T-helper 17 cell (primary cell): ENCODE results near the gene PHYKPL. TPM values are rescaled to one million over a fixed set of nuclear protein-coding genes. Genes with fewer than 3 reads are reported as not detected.

ENCODE experiments used
- ATAC-seq: fragments of 150-1000 bp; cut with Tn5 transposase; 2 replicates; pipeline ENCODE4 v1.10.0; 2021; ENCODE audit warnings: mild to moderate bottlenecking, moderate library complexity
- DNase-seq, 3 donors: peaks; one replicate each; pipeline versions ENCODE4 v3.0.0 to v3.0.0-alpha.2; 2020 to 2021
- H3K9me3 ChIP-seq: one replicate; pipeline ENCODE4 v1.7.0; 2013; ENCODE audit warnings: low read length, mild to moderate bottlenecking; ENCODE audit not compliant: control insufficient read depth, poor library complexity, severe bottlenecking
- H3K27ac Mint-ChIP-seq: one replicate; pipeline ENCODE4 v1.8.0; 2022; ENCODE audit warnings: mild to moderate bottlenecking, moderate library complexity, mixed read lengths
- H3K27me3 Mint-ChIP-seq: one replicate; pipeline ENCODE4 v1.8.0; 2022; ENCODE audit warnings: mixed read lengths
- H3K36me3 Mint-ChIP-seq: one replicate; pipeline ENCODE4 v1.8.0; 2022; ENCODE audit warnings: low read depth, mixed read lengths
- H3K4me1 Mint-ChIP-seq: one replicate; pipeline ENCODE4 v1.8.0; 2022; ENCODE audit warnings: mild to moderate bottlenecking, mixed read lengths
- H3K4me3 Mint-ChIP-seq: one replicate; pipeline ENCODE4 v1.8.0; 2022; ENCODE audit warnings: mild to moderate bottlenecking, moderate library complexity, mixed read lengths
- total RNA-seq, 4 donors: library from RNA in 2 of 4; stranded (reverse) in 2 of 4; gene quantifications; one replicate each; pipeline ENCODE4 v1.2.3 and lab custom pipeline; 2022 to 2026

Gene PHYKPL
- total RNA-seq, 2 donors from 2014 or later = 86.9 to 107 TPM

DNA sequence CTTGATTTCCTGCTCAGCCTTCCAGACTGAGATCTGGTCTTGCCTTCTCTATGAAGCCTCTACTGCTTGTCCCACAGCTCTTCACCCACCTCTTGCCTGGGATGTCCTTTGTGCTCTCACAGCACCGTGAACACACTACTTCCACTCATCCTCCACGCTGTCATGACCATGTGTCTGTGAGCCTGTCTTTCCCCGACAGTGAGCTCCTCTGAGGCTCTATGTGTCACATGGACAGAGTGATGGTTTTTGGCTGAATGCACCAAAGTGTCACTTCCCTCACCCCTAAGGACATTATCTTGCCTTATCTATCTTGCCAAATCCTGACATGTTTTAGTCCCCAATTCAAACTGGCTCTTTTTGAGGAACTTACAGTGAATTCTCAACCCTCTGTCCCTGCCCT, 11.3 kb downstream of the PHYKPL start:
- Mint-ChIP-seq H3K4me1 (peaks cover 31% of the 10 kb centered on the region), H3K27ac (peak overlapping the region; percentile 83), H3K4me3 (peak overlapping the region; percentile 56), H3K36me3 (peaks cover 10% of the 10 kb centered on the region), H3K27me3 (no peaks in the 10 kb centered on the region)
- no peaks in the 10 kb centered on the region for H3K9me3 ChIP-seq
- ATAC-seq (peak; percentile 30), DNase-seq (no peak)

DNA sequence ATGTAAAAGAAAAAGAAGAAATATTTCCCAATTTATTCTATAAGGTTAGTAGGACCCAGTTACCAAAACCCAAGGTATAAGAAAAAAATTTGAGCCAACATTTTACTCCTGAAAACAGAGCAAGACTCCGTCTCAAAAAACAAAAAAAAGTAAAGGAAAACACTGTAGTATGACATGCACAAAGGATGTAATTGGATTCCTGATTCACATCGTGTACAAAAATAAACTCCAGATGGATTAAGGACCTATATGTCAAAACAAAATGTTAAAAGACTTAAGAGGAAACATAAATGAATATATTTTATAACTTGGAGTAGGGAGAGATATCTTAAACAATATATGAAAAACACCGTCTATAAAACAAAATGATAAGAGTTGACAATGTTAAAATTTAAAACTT, 13.8 kb downstream of the PHYKPL start:
- peaks cover 9% of the 10 kb centered on the region for H3K36me3 Mint-ChIP-seq
- peak overlapping the region; percentile 43 for H3K27ac Mint-ChIP-seq
- peaks cover 33% of the 10 kb centered on the region for H3K4me1 Mint-ChIP-seq
- H3K4me3 Mint-ChIP-seq = no peak overlapping the region
- DNase-seq (no peak), ATAC-seq (no peak)
- no peaks in the 10 kb centered on the region for H3K9me3 ChIP-seq
- H3K27me3 Mint-ChIP-seq = no peaks in the 10 kb centered on the region

DNA sequence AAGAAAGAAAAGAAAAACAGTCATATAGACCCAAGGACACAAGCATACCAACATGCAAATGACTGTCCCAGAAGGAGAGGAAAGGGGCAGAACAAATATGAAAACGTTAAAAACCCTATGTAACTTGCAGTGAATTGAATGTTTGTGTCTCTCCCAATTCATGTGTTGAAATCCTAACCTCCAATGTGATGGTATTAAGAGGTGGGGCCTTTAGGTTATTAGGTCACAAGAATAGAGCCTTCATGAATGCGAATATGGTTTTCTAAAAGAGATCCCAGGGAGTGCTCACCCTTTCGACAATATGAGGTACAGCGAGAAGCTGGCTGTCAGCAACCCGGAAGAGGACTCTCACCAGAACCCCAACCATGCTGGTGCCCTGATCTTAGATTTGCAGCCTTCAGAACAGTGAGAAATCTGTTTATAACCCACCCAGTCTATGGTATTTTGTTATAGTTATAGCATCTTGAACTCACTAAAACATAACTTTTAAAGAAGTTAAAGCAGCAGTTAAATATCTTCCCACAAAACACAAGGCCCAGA, 14.3 kb downstream of the PHYKPL start:
- no peaks in the 10 kb centered on the region for H3K27me3 Mint-ChIP-seq
- no peak for DNase-seq
- peaks cover 35% of the 10 kb centered on the region for H3K4me1 Mint-ChIP-seq
- peak overlapping the region; percentile 43 for H3K27ac Mint-ChIP-seq
- H3K9me3 ChIP-seq = no peaks in the 10 kb centered on the region
- no peak for ATAC-seq
- H3K4me3 Mint-ChIP-seq = no peak overlapping the region
- peaks cover 9% of the 10 kb centered on the region for H3K36me3 Mint-ChIP-seq

DNA sequence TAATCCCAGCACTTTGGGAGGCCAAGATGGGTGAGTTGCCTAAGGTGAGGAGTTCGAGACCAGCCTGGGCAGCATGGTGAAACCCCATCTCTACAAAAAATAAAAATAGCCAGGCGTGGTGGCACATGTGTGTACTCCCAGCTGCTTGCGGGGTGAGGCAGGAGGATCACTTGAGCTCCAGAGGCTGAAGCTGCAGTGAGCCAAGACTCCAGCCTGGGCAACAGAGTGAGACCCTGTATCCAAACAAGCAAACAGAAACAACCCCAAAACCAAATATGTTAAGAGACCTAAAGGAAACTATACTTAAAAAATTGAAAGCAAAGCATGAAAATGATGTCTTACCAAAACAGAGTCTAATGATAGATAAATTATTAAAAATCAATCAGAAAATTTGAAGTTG, 15.8 kb downstream of the PHYKPL start:
- Mint-ChIP-seq H3K4me1 (peaks cover 31% of the 10 kb centered on the region), H3K27ac (peak overlapping the region; percentile 45), H3K4me3 (no peak overlapping the region), H3K27me3 (no peaks in the 10 kb centered on the region), H3K36me3 (peaks cover 8% of the 10 kb centered on the region)
- H3K9me3 ChIP-seq = no peaks in the 10 kb centered on the region
- no peak for ATAC-seq
- DNase-seq = no peak

DNA sequence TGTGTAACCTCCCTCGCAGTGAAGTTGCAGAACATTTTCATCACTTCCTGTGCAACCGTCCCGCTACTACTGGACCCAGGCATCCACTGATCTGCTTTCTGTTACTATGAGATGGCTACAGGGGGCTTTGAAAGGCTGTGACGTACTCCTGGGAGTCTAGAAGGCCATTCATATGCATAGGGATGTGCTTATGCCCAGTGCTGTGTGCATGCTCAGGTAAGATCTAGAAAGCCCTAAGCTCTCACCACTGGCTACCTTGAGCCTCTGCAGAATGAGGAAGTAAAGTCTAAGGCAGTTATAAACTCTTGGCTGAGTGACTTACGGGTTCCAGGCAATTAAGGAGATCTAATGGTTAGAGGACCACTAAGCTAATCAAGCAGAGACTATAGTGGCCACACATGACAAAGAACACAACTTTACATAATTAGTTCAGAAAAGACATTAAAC, 16.5 kb downstream of the PHYKPL start:
- Mint-ChIP-seq H3K36me3 (peaks cover 5% of the 10 kb centered on the region), H3K4me1 (peaks cover 25% of the 10 kb centered on the region), H3K27me3 (no peaks in the 10 kb centered on the region), H3K4me3 (no peak overlapping the region), H3K27ac (peak overlapping the region; percentile 45)
- DNase-seq = no peak
- ATAC-seq = no peak
- no peaks in the 10 kb centered on the region for H3K9me3 ChIP-seq

DNA sequence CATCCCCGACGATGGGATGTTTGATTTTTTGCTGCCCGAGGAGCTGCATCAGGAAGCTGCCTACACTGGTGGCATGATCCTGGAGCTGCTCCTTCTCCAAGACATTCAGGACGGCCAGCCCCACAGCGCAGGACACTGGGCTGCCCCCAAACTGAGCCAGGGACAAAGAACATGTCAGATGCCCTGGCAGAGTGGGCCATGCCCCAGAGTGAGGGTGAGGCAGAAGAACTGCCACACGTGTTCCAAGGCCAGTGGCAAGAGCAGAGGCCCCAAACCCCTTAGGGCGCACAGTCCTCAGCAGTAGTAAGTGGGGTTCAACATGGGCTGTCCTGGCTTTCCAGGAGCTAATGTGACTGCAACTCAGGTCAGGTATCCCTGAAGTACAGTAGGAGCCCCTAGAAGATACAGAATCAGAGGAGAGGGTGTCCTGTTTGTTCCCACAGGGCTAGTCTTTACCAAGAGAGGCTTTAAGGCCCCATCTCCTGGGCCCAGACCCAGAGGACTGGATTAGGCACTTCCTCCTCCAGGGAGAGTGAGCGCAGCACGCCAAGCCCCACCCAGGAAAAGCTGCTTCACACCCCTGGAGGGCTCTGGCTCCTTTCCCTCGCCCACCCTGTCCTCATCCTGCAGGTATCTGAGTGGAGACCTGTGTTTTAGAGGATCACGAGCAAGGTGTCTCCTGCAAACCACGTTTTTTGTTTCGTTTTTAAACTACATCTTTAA, 17.2 kb downstream of the PHYKPL start:
- peaks cover 18% of the 10 kb centered on the region for H3K4me1 Mint-ChIP-seq
- DNase-seq (no peak), ATAC-seq (no peak)
- H3K36me3 Mint-ChIP-seq = peaks cover 5% of the 10 kb centered on the region
- H3K9me3 ChIP-seq = no peaks in the 10 kb centered on the region
- H3K27me3 Mint-ChIP-seq = no peaks in the 10 kb centered on the region
- H3K27ac Mint-ChIP-seq = no peak overlapping the region
- no peak overlapping the region for H3K4me3 Mint-ChIP-seq

DNA sequence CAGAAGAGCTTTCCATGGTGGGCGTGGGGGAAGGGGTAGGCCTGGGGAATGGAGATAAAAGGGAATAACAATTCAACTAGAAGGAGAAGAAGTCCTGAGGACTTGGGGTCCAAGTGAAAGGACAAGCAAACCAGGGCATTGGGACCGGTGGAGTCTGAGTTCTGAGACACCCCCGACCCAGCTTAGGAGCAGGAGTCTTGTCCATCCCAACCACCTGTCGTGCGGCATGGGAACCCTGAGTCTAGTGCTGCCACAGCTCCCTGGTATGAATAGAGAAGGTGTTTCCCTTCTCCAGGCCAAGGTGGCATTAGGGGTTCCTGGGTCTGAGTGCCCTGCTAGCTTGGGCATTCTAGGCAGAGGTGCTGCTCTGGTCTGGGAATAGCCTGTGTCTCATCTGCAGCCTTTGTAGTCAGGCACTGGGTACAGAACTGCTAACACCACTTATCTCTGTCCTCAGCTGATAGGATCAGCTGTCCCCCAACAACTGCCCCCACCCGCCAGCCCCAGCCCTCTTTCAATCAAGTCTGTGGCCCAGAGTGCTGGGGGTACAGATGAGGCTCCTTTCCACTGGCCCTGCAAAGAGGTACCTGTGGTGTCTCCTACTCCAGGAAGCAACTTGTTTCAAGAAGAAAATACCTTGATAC, 18.3 kb downstream of the PHYKPL start:
- Mint-ChIP-seq H3K27ac (peak overlapping the region; percentile 81), H3K36me3 (peaks cover 5% of the 10 kb centered on the region)

DNA sequence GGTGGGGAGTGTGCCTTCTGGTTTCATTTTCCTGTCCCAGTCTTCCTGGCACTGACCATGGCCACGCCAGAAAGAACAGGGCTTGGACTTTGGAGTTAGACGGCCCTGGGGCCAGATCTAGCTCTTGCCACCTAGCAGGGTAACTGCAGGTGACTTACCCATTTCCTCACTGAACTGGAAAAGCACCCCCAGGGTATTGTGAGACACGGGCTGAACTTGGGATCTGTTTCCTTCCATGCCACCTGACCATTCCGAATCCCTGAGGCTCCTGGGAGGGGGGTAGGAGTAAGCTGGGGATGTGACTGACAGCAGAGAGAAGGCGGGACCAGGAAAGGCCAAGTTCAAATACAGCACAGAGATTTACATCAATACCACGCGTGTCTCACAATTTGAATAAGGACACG, 18.9 kb downstream of the PHYKPL start:
- peak overlapping the region; percentile 81 for H3K27ac Mint-ChIP-seq

More for the DNA sequence above, 18.3 kb downstream of the PHYKPL start:
- H3K4me3 Mint-ChIP-seq = no peak overlapping the region
- no peak for DNase-seq
- no peaks in the 10 kb centered on the region for H3K27me3 Mint-ChIP-seq
- H3K4me1 Mint-ChIP-seq = peaks cover 23% of the 10 kb centered on the region
- H3K9me3 ChIP-seq = no peaks in the 10 kb centered on the region
- ATAC-seq = no peak

DNA sequence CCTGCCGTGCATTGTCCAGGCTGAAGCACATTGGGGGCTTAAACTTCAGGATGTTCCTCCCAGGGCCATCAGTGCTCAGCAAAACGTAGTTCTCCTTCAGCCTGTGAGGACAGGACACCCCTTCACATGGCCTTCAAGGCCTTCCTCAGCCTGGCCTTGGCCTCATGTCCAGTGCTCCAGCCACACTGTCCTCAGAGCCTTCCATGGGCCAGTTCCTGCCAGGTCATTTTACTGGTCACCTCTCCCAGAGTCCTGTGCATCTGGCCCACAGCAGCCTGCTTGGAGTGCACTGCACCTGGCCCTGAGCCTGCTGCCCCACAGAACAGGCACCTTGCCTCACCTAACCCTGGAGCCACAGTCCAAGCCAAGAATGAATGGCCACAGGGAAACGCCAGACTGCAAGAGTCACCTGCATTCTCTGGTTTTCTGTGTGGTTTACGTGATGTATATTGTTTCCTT, 19.6 kb downstream of the PHYKPL start:
- no peaks in the 10 kb centered on the region for H3K9me3 ChIP-seq
- Mint-ChIP-seq H3K27ac (peak overlapping the region; percentile 81), H3K27me3 (no peaks in the 10 kb centered on the region), H3K36me3 (peaks cover 5% of the 10 kb centered on the region), H3K4me1 (peaks cover 27% of the 10 kb centered on the region), H3K4me3 (no peak overlapping the region)
- ATAC-seq (no peak), DNase-seq (no peak)

More for the DNA sequence above, 18.9 kb downstream of the PHYKPL start:
- Mint-ChIP-seq H3K36me3 (peaks cover 5% of the 10 kb centered on the region), H3K4me1 (peaks cover 28% of the 10 kb centered on the region), H3K4me3 (no peak overlapping the region), H3K27me3 (no peaks in the 10 kb centered on the region)
- DNase-seq = no peak
- H3K9me3 ChIP-seq = no peaks in the 10 kb centered on the region
- no peak for ATAC-seq

DNA sequence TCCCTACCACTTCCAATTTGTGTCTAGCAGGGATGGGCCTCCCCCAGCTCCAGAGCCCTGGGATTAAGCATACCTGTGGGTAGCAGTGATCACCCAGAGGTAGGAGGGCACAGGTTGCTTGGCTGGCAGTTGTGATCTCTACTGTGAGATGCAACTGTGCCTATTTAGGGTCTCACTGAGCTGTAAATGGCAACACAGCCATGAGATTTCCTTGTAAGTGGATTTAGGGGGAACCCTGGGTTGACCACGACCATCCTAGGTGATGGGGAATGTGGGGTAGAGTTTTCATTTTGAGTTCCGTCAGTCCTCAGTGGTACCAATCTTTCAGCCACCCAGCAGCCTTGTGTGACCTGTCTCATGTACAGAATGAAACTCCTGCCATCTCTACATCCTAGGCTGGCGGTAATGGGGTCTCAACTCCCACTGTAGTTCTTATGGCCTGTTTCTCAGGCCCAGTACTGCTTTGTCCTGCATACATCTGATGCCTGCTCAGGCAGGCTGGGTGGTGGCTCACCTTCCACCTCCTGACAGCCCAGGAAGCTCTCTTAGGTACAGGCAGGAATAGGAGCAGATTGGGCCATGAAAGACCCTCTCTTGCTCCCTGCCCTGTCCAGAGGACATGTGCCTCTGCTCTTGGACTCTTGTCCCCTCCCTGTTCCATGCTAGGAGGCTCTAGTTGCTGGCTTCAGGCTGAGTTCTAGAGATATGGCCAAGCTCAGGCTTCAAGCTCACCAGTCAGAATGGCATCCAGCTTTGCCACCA, 20.2 kb downstream of the PHYKPL start:
- no peaks in the 10 kb centered on the region for H3K9me3 ChIP-seq
- Mint-ChIP-seq H3K27me3 (no peaks in the 10 kb centered on the region), H3K4me1 (peaks cover 29% of the 10 kb centered on the region), H3K36me3 (peaks cover 5% of the 10 kb centered on the region), H3K4me3 (no peak overlapping the region), H3K27ac (peak overlapping the region; percentile 81)
- ATAC-seq (no peak), DNase-seq (no peak)

DNA sequence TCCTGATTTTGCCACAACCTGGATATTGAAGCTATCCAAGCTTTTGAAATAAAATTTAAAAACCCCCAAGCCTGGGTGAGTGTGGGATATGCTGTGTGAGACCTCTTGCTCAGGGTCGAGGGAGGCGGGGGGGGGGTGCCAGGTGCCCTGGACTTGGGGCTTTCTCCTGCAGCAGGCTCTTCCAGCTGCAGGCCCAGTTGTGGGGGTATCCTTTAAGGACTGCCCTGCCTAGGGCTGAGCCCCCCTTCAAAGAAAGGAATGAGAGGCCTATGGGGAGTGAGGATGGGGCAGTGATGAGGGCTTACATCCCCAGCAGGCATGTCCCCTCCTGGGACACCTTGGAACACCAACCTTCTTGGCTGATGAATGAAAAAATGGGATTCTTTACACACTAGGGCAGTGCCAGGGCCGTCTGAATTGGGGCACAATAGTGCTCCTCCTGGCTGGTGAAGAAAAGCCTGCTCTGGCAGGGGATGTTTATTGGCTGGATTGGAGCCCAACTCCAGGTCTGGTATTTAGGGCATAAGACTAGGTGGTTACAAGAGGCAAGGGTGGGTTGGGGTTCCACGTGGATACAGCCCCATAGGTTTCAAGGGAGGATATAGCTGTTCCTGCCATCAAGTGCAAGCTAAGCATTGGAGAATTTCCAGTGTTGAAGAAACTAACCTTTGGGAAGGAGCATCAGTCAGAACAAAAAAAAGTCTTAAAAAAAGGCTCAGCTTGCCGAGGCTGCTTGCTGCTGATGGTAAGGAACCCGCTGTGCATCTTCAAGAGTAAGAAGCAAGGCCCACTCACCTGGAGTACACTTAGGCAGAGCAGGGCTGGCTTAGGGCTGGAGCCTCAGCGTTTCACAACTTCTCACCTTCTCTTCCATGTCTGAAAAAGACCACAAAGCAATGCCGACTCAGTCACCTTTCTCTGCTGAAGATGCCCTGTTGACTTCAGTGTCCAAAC, 21.2 kb downstream of the PHYKPL start:
- no peak for ATAC-seq
- peaks cover 7% of the 10 kb centered on the region for H3K36me3 Mint-ChIP-seq
- H3K4me1 Mint-ChIP-seq = peaks cover 36% of the 10 kb centered on the region
- no peaks in the 10 kb centered on the region for H3K9me3 ChIP-seq
- no peak for DNase-seq
- H3K27ac Mint-ChIP-seq = no peak overlapping the region
- H3K27me3 Mint-ChIP-seq = no peaks in the 10 kb centered on the region
- peak overlapping the region; percentile 19 for H3K4me3 Mint-ChIP-seq

DNA sequence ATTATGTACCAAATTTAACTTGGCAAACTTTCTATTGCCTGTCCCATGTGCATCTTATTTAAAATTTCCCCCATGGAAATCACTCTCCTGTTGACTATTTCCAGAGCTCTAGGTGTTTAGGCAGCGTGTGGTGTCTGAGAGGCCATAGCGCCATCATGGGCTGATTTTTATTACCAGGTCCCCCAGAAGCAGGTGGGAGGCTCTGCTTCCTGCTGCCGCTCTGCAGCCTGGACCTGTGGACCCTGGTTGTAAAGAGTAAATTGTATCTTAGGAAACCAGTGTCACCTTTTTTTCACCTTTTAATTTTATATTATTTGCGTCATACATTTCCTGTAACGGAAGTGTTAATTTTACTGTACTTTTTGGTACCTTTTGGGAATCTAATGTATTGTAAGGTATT, 21.9 kb downstream of the PHYKPL start:
- DNase-seq (no peak), ATAC-seq (no peak)
- Mint-ChIP-seq H3K4me3 (no peak overlapping the region), H3K27me3 (no peaks in the 10 kb centered on the region), H3K4me1 (peaks cover 41% of the 10 kb centered on the region), H3K27ac (peak overlapping the region; percentile 47), H3K36me3 (peaks cover 10% of the 10 kb centered on the region)
- H3K9me3 ChIP-seq = no peaks in the 10 kb centered on the region
